H9 (cell line): ENCODE measurements around the gene PIGL. TPM values are rescaled to one million over a fixed set of nuclear protein-coding genes. Genes with fewer than 3 reads are reported as not detected.

Experiments used
- DNase-seq: peaks from one replicate; pipeline ENCODE4 v3.0.0-alpha.2; 2017
- H2AFZ ChIP-seq: one replicate; pipeline ENCODE4 v1.6.1; 2013; ENCODE audit warnings: mild to moderate bottlenecking, low read length, control low read depth, moderate library complexity
- H2AK5ac ChIP-seq: 2 replicates; pipeline ENCODE4 v1.6.1; 2013; ENCODE audit warnings: low read length, control low read depth, mixed read lengths; ENCODE audit not compliant: insufficient read length
- H2BK120ac ChIP-seq: one replicate; pipeline ENCODE4 v1.6.1; 2013; ENCODE audit warnings: low read depth, mild to moderate bottlenecking, low read length, control low read depth, inconsistent platforms; ENCODE audit not compliant: poor library complexity, severe bottlenecking
- H2BK12ac ChIP-seq: 2 replicates; pipeline ENCODE4 v1.6.1; 2013; ENCODE audit warnings: low read length, control low read depth, mixed read lengths, low read depth; ENCODE audit not compliant: insufficient read length
- H2BK15ac ChIP-seq: 2 replicates; pipeline ENCODE4 v1.6.1; 2013; ENCODE audit warnings: low read depth, low read length, control low read depth
- H2BK20ac ChIP-seq: one replicate; pipeline ENCODE4 v1.6.1; 2013; ENCODE audit warnings: low read depth, mild to moderate bottlenecking, low read length, control low read depth, inconsistent platforms; ENCODE audit not compliant: poor library complexity, severe bottlenecking
- H2BK5ac ChIP-seq: 2 replicates; pipeline ENCODE4 v1.6.1; 2013; ENCODE audit warnings: low read length, control low read depth, mixed read lengths; ENCODE audit not compliant: insufficient read length
- H3K14ac ChIP-seq: 2 replicates; pipeline ENCODE4 v1.6.1; 2013; ENCODE audit warnings: low read length, control low read depth; ENCODE audit not compliant: insufficient read depth
- H3K18ac ChIP-seq: 2 replicates; pipeline ENCODE4 v1.6.1; 2013; ENCODE audit warnings: low read depth, mild to moderate bottlenecking, mixed read lengths, low read length, control low read depth; ENCODE audit not compliant: insufficient read length
- H3K23ac ChIP-seq: 2 replicates; pipeline ENCODE4 v1.6.1; 2013; ENCODE audit warnings: low read length, control low read depth, mixed read lengths, low read depth; ENCODE audit not compliant: insufficient read length
- H3K23me2 ChIP-seq: 2 replicates; pipeline ENCODE4 v1.6.1; 2013; ENCODE audit warnings: low read depth, mild to moderate bottlenecking, mixed read lengths, low read length, control low read depth; ENCODE audit not compliant: insufficient read length, poor library complexity, severe bottlenecking
- H3K27ac ChIP-seq: 2 replicates; pipeline ENCODE4 v1.5.1; 2013; ENCODE audit warnings: low read length, control low read depth, mixed read lengths, low read depth; ENCODE audit not compliant: insufficient read length
- H3K27me3 ChIP-seq: 2 replicates; pipeline ENCODE4 v1.6.1; 2013; ENCODE audit warnings: low read length, control low read depth, inconsistent platforms; ENCODE audit not compliant: insufficient read depth
- H3K4ac ChIP-seq: 2 replicates; pipeline ENCODE4 v1.6.1; 2013; ENCODE audit warnings: low read depth, mild to moderate bottlenecking, control low read depth, inconsistent platforms, low read length, moderate library complexity
- H3K4me1 ChIP-seq: 2 replicates; pipeline ENCODE4 v1.6.1; 2013; ENCODE audit warnings: low read length, control low read depth, inconsistent platforms; ENCODE audit not compliant: insufficient read depth
- H3K4me2 ChIP-seq: 2 replicates; pipeline ENCODE4 v1.6.1; 2013; ENCODE audit warnings: low read length, control low read depth, mixed read lengths; ENCODE audit not compliant: insufficient read length, insufficient read depth
- H3K56ac ChIP-seq: 2 replicates; pipeline ENCODE4 v1.6.1; 2013; ENCODE audit warnings: low read depth, mild to moderate bottlenecking, mixed read lengths, low read length, control low read depth; ENCODE audit not compliant: insufficient read length
- H3K79me1 ChIP-seq: 2 replicates; pipeline ENCODE4 v1.6.1; 2013; ENCODE audit warnings: low read depth, mild to moderate bottlenecking, moderate library complexity, low read length, control low read depth, inconsistent platforms; ENCODE audit not compliant: insufficient read depth, poor library complexity, severe bottlenecking
- H3K79me2 ChIP-seq: 2 replicates; pipeline ENCODE4 v1.6.1; 2013; ENCODE audit warnings: low read length, control low read depth, inconsistent platforms; ENCODE audit not compliant: insufficient read depth
- H3K9ac ChIP-seq: 2 replicates; pipeline ENCODE4 v1.6.1; 2013; ENCODE audit warnings: low read length, control low read depth, mixed read lengths; ENCODE audit not compliant: insufficient read length; ENCODE audit errors: extremely low read depth
- H3K9me3 ChIP-seq: one replicate; pipeline ENCODE4 v1.6.1; 2013; ENCODE audit warnings: low read depth, low read length, inconsistent platforms; ENCODE audit not compliant: control insufficient read depth
- H3T11ph ChIP-seq: one replicate; pipeline ENCODE4 v1.6.1; 2013; ENCODE audit warnings: mild to moderate bottlenecking, low read length, control low read depth, inconsistent platforms
- H4K20me1 ChIP-seq: one replicate; pipeline ENCODE4 v1.6.1; 2013; ENCODE audit not compliant: control insufficient read depth, insufficient read length, insufficient read depth
- H4K5ac ChIP-seq: 2 replicates; pipeline ENCODE4 v1.6.1; 2013; ENCODE audit warnings: low read depth, mild to moderate bottlenecking, mixed read lengths, low read length, control low read depth; ENCODE audit not compliant: insufficient read length
- H4K8ac ChIP-seq: replicated peaks from 2 replicates; pipeline ENCODE4 v1.6.1; 2013; ENCODE audit warnings: low read length, control low read depth, mixed read lengths, low read depth; ENCODE audit not compliant: insufficient read length
- H4K91ac ChIP-seq: 2 replicates; pipeline ENCODE4 v1.6.1; 2013; ENCODE audit warnings: low read depth, mild to moderate bottlenecking, moderate library complexity, mixed read lengths, low read length, control low read depth; ENCODE audit not compliant: insufficient read length
- H3K27ac Mint-ChIP-seq, 3 experiments: 2 replicates in 2 of 3; 3 replicates in 1 of 3; pipeline ENCODE4 v1.8.0; 2020 to 2021; ENCODE audit warnings: mixed read lengths in 3 of 3, mild to moderate bottlenecking in 1 of 3, moderate library complexity in 1 of 3
- H3K27me3 Mint-ChIP-seq: 2 replicates; pipeline ENCODE4 v1.8.0; 2021; ENCODE audit warnings: low read depth, mild to moderate bottlenecking, moderate library complexity, mixed read lengths
- H3K36me3 Mint-ChIP-seq, 3 experiments: 2 replicates in 2 of 3; 3 replicates in 1 of 3; pipeline ENCODE4 v1.8.0; 2020 to 2021; ENCODE audit warnings: low read depth in 3 of 3, mixed read lengths in 3 of 3; ENCODE audit not compliant: insufficient read depth in 1 of 3
- H3K4me1 Mint-ChIP-seq, 2 experiments: 2 replicates each; pipeline ENCODE4 v1.8.0; 2020; ENCODE audit warnings: mixed read lengths in 2 of 2
- H3K4me3 Mint-ChIP-seq, 2 experiments: 2 replicates in 1 of 2; 3 replicates in 1 of 2; pipeline ENCODE4 v1.8.0; 2020 to 2021; ENCODE audit warnings: mild to moderate bottlenecking in 2 of 2, mixed read lengths in 2 of 2, moderate library complexity in 1 of 2
- H3K9me3 Mint-ChIP-seq, 2 experiments: 2 replicates in 1 of 2; 3 replicates in 1 of 2; pipeline ENCODE4 v1.8.0; 2020; ENCODE audit warnings: mild to moderate bottlenecking in 2 of 2, mixed read lengths in 2 of 2, moderate library complexity in 1 of 2
- CTCF ChIP-seq: fragments of 200-600 bp; sonication (generic); conservative IDR thresholded peaks from 3 replicates; pipeline ENCODE4 v1.8.0; 2021; ENCODE audit warnings: antibody characterized with exemption, mild to moderate bottlenecking
- WGBS: extraction: QIAGEN DNeasy Blood & Tissue Kit; methylation state at CpG from one replicate; pipeline ENCODE4 v1.1.7; 2013; ENCODE audit warnings: missing lambda C conversion rate, low lambda C conversion rate, mixed read lengths; ENCODE audit not compliant: insufficient read length; ENCODE audit errors: extremely low coverage; 5-methylcytosine and 5-hydroxymethylcytosine counted together
- total RNA-seq: library from RNA; stranded (reverse); gene quantifications from 2 replicates; pipeline ENCODE4 v1.2.1, GENCODE V29; 2021

The PIGL gene
- total RNA-seq, 1 experiment from 2014 or later, result 21.6 TPM

GRCh38 chr17:16281351-16281750 lies 64.3 kb downstream of the PIGL start:
- Histone ChIP-seq H3K4me2 (no peak overlapping the region), H3K18ac (no peak overlapping the region), H2BK20ac (no peak overlapping the region), H3T11ph (no peak overlapping the region), H2AFZ (no peak overlapping the region), H3K56ac (no peak overlapping the region), H4K8ac (no peak overlapping the region), H4K5ac (no peak overlapping the region), H3K27me3 (no peaks in the 10 kb centered on the region), H4K20me1 (no peaks in the 10 kb centered on the region), H2BK15ac (no peak overlapping the region), H3K4me1 (peaks cover under 1% of the 10 kb centered on the region; the same call in 1 of the 2 replicates), H3K27ac (no peak overlapping the region), H2BK120ac (no peak overlapping the region), H3K9ac (no peak overlapping the region), H3K14ac (no peak overlapping the region), H2BK5ac (no peak overlapping the region), H3K23ac (no peak overlapping the region), H2AK5ac (no peak overlapping the region), H3K4ac (no peak overlapping the region), H4K91ac (no peak overlapping the region), H3K23me2 (no peaks in the 10 kb centered on the region), H2BK12ac (no peak overlapping the region), H3K79me1 (no peaks in the 10 kb centered on the region), H3K9me3 (no peaks in the 10 kb centered on the region), H3K79me2 (no peaks in the 10 kb centered on the region)
- Mint-ChIP-seq H3K4me3 (no peak overlapping the region), H3K4me1 (peaks cover 9% of the 10 kb centered on the region in 2 experiments), H3K27ac (no peak overlapping the region), H3K9me3 (peaks cover 6 to 8% of the 10 kb centered on the region in 2 experiments; a peak in 3 of 5 replicates), H3K27me3 (peaks cover 6% of the 10 kb centered on the region), H3K36me3 (peaks cover 12 to 29% (median 24%) of the 10 kb centered on the region in 3 experiments)
- no peak for DNase-seq
- TF ChIP-seq CTCF, result no peak
- WGBS, result no CpG with 5 or more reads among the region's 2 CpGs
